SU-DHL-6 (cell line): ENCODE data around the gene CYP4V2.

Experiments
- H2AFZ ChIP-seq: fragments of 200-600 bp; sonication (generic); 2 replicates; pipeline ENCODE4 v1.6.1; 2014; ENCODE audit warnings: low read depth, mild to moderate bottlenecking, moderate library complexity, mixed read lengths, antibody characterized with exemption, low read length; ENCODE audit not compliant: severe bottlenecking
- H3F3A ChIP-seq: fragments of 200-600 bp; shearing (Covaris generic); 2 replicates; pipeline ENCODE4 v1.6.0; 2016; ENCODE audit warnings: antibody characterized with exemption, mild to moderate bottlenecking; ENCODE audit not compliant: insufficient read depth
- H3K27ac ChIP-seq: fragments of 200-600 bp; sonication (generic); 2 replicates; pipeline ENCODE4 v1.5.1; 2016; ENCODE audit warnings: low read depth, mild to moderate bottlenecking, low read length, moderate library complexity, mixed read lengths
- H3K27me3 ChIP-seq: fragments of 200-600 bp; sonication (generic), shearing (Covaris generic); 2 replicates; pipeline ENCODE4 v1.6.0; 2014; ENCODE audit warnings: mild to moderate bottlenecking, low read length
- H3K36me3 ChIP-seq: fragments of 200-600 bp; sonication (generic); 2 replicates; pipeline ENCODE4 v1.6.1; 2014; ENCODE audit warnings: mild to moderate bottlenecking, low read length, mixed read lengths
- H3K4me2 ChIP-seq: fragments of 300-600, 200-600 bp; shearing (Covaris generic), sonication (generic); 2 replicates; pipeline ENCODE4 v1.6.0; 2014; ENCODE audit warnings: low read length, low read depth, mild to moderate bottlenecking; ENCODE audit not compliant: poor library complexity, severe bottlenecking
- H3K4me3 ChIP-seq: fragments of 200-600 bp; sonication (generic); 2 replicates; pipeline ENCODE4 v1.5.1; 2014; ENCODE audit warnings: antibody characterized with exemption, low read length, mild to moderate bottlenecking, mixed read lengths; ENCODE audit not compliant: insufficient read depth, poor library complexity, severe bottlenecking
- H3K79me2 ChIP-seq: fragments of 200-600 bp; sonication (generic); 2 replicates; pipeline ENCODE4 v1.6.1; 2014; ENCODE audit warnings: mild to moderate bottlenecking, low read length, moderate library complexity; ENCODE audit not compliant: insufficient read depth
- H3K9ac ChIP-seq: fragments of 200-600 bp; sonication (generic); 2 replicates; pipeline ENCODE4 v1.7.0; 2014; ENCODE audit warnings: mild to moderate bottlenecking, low read length
- H3K9me2 ChIP-seq: fragments of 200-600 bp; sonication (generic); replicated peaks from 2 replicates; pipeline ENCODE4 v1.6.1; 2014; ENCODE audit warnings: low read length; ENCODE audit not compliant: insufficient read depth
- H3K9me3 ChIP-seq: fragments of 200-600 bp; sonication (generic); 2 replicates; pipeline ENCODE4 v1.6.1; 2014; ENCODE audit warnings: low read length, mixed read lengths; ENCODE audit not compliant: insufficient read depth
- H4K20me1 ChIP-seq: fragments of 200-600 bp; sonication (generic); 2 replicates; pipeline ENCODE4 v1.6.1; 2014; ENCODE audit warnings: low read depth, mild to moderate bottlenecking, antibody characterized with exemption, low read length, moderate library complexity, mixed read lengths
- CTCF ChIP-seq: fragments of 200-600 bp; sonication (generic); IDR thresholded peaks from one replicate; pipeline ENCODE4 v1.5.1; 2017; ENCODE audit warnings: antibody characterized with exemption, mild to moderate bottlenecking, low read length, moderate library complexity; ENCODE audit not compliant: insufficient read depth, poor library complexity, severe bottlenecking
- EZH2phosphoT487 ChIP-seq: fragments of 200-600 bp; sonication (generic), shearing (Covaris generic); conservative IDR thresholded peaks from 2 replicates; pipeline ENCODE4 v1.6.1; 2018; ENCODE audit warnings: mild to moderate bottlenecking, antibody characterized with exemption, low read length, moderate library complexity, mixed read lengths

CYP4V2 gene

GRCh38 chr4:186216465-186217024 is 25.2 kb downstream of the CYP4V2 start:
- no peak overlapping the region for H2AFZ ChIP-seq
- H3F3A ChIP-seq = no peaks in the 10 kb centered on the region
- no peak overlapping the region for H3K27ac ChIP-seq
- no peak overlapping the region for H3K4me3 ChIP-seq
- H3K9ac ChIP-seq = no peak overlapping the region
- no peaks in the 10 kb centered on the region for H4K20me1 ChIP-seq
- H3K27me3 ChIP-seq = no peaks in the 10 kb centered on the region
- TF ChIP-seq EZH2phosphoT487 (no peak), CTCF (no peak)
- H3K9me3 ChIP-seq = no peaks in the 10 kb centered on the region
- no peaks in the 10 kb centered on the region for H3K9me2 ChIP-seq
- no peak overlapping the region for H3K4me2 ChIP-seq
- no peaks in the 10 kb centered on the region for H3K36me3 ChIP-seq
- no peaks in the 10 kb centered on the region for H3K79me2 ChIP-seq

- no peaks in the 10 kb centered on the region for H4K20me1 ChIP-seq
- no peak overlapping the region for H3K4me2 ChIP-seq
- no peaks in the 10 kb centered on the region for H3F3A ChIP-seq
- no peaks in the 10 kb centered on the region for H3K27me3 ChIP-seq
- H2AFZ ChIP-seq = no peak overlapping the region
- no peaks in the 10 kb centered on the region for H3K79me2 ChIP-seq
- H3K9me3 ChIP-seq = no peaks in the 10 kb centered on the region
- H3K9ac ChIP-seq = no peak overlapping the region
- no peak overlapping the region for H3K27ac ChIP-seq
- no peaks in the 10 kb centered on the region for H3K36me3 ChIP-seq
- H3K4me3 ChIP-seq = no peak overlapping the region
- no peaks in the 10 kb centered on the region for H3K9me2 ChIP-seq
- TF ChIP-seq CTCF = no peak
- no peak for TF ChIP-seq EZH2phosphoT487
Observed at GRCh38 chr4:186217733-186218293, 26.4 kb downstream of the CYP4V2 start.

GRCh38 chr4:186221624-186222023 is 30.3 kb downstream of the CYP4V2 start:
- H4K20me1 ChIP-seq = no peaks in the 10 kb centered on the region
- H3K4me3 ChIP-seq = no peak overlapping the region
- H3K27me3 ChIP-seq = no peaks in the 10 kb centered on the region

More at GRCh38 chr4:186221624-186222023, 30.3 kb downstream of the CYP4V2 start:
- H3K9ac ChIP-seq = no peak overlapping the region
- H3K9me2 ChIP-seq = no peaks in the 10 kb centered on the region
- no peak overlapping the region for H3K4me2 ChIP-seq
- no peaks in the 10 kb centered on the region for H3F3A ChIP-seq
- H3K9me3 ChIP-seq = no peaks in the 10 kb centered on the region
- no peaks in the 10 kb centered on the region for H3K36me3 ChIP-seq
- H2AFZ ChIP-seq = no peak overlapping the region
- H3K79me2 ChIP-seq = no peaks in the 10 kb centered on the region
- TF ChIP-seq CTCF = no peak
- no peak for TF ChIP-seq EZH2phosphoT487
- H3K27ac ChIP-seq = no peak overlapping the region
